HCT116 (cell line): ENCODE results near the gene SPRR2D.
"Not testable (repeated sequence)": the region's sequence is repeated elsewhere in the genome, so short reads cannot be mapped to it uniquely, and the experiment has no call there.

Experiments
- POLR2A ChIP-seq: IDR thresholded peaks from 2 replicates; pipeline ENCODE4 v1.7.0; 2011; ENCODE audit warnings: borderline replicate concordance; ENCODE audit not compliant: insufficient read depth, insufficient read length; ENCODE audit errors: extremely low read depth
- POLR2AphosphoS5 ChIP-seq: IDR thresholded peaks from 2 replicates; pipeline ENCODE4 v1.6.1; 2011; ENCODE audit warnings: mild to moderate bottlenecking, low read depth, low read length, moderate library complexity
- TF ChIP-seq, protein P1 (sequence below): IDR thresholded peaks from 2 replicates; pipeline ENCODE4 v1.6.1; 2011; ENCODE audit warnings: mild to moderate bottlenecking, low read length, moderate library complexity; ENCODE audit not compliant: insufficient replicate concordance; ENCODE audit errors: extremely low read depth

DNA sequence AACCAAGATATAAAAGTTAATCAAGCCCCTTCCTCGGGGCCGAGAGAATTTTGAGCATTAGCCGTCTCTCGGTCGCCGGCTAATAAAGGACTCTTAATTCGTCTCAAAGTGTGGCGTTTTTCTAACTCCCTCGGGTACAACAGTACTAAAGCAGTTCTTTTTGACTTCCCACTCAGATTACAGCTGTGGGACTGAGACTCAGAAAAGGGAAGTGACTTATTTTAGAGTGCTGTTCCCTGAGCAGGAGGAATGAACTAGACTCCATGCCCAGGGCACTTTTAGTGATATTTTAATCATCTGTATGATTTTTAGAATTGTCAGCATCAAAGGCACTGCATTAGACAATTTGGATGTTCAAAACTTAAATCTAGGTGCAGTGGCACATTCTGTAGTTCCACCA lies 18.6 kb downstream of the SPRR2D start:
- TF ChIP-seq, protein P1, sequence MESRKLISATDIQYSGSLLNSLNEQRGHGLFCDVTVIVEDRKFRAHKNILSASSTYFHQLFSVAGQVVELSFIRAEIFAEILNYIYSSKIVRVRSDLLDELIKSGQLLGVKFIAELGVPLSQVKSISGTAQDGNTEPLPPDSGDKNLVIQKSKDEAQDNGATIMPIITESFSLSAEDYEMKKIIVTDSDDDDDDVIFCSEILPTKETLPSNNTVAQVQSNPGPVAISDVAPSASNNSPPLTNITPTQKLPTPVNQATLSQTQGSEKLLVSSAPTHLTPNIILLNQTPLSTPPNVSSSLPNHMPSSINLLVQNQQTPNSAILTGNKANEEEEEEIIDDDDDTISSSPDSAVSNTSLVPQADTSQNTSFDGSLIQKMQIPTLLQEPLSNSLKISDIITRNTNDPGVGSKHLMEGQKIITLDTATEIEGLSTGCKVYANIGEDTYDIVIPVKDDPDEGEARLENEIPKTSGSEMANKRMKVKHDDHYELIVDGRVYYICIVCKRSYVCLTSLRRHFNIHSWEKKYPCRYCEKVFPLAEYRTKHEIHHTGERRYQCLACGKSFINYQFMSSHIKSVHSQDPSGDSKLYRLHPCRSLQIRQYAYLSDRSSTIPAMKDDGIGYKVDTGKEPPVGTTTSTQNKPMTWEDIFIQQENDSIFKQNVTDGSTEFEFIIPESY, result not testable (repeated sequence)
- not testable (repeated sequence) for TF ChIP-seq POLR2A, POLR2AphosphoS5
